NOMO-1 treated with DMSO at 0.1 percent for 48 hours (cell line): ENCODE measurements around the gene HEBP2.
"Not testable (repeated sequence)": the region's sequence is repeated elsewhere in the genome, so short reads cannot be mapped to it uniquely, and the experiment has no call there.

ENCODE experiments used
- DNase-seq: peaks from one replicate; lab custom pipeline; 2025; ENCODE audit not compliant: unreplicated experiment; lab: John Stamatoyannopoulos, UW

The HEBP2 gene

DNA sequence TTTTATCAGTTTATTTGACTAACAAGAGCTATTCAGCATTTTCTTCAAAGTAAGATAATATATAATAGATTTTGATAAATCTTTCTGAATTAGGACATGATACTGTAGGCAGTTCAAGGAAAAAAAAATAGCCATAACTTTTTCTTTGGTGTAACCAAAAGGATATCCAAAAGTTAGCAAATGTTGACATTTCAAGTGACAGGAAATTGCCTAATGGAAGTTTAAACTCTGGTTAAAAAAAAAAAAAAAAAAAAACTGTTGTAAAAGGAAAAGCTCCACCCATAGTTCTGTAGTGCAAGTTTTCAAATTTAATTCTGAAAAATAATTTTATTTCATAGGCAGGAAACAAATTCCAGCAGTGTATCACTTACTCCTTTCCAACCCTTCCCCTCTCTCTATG is 18.8 kb downstream of the HEBP2 start:
- peak; percentile 54 for DNase-seq

DNA sequence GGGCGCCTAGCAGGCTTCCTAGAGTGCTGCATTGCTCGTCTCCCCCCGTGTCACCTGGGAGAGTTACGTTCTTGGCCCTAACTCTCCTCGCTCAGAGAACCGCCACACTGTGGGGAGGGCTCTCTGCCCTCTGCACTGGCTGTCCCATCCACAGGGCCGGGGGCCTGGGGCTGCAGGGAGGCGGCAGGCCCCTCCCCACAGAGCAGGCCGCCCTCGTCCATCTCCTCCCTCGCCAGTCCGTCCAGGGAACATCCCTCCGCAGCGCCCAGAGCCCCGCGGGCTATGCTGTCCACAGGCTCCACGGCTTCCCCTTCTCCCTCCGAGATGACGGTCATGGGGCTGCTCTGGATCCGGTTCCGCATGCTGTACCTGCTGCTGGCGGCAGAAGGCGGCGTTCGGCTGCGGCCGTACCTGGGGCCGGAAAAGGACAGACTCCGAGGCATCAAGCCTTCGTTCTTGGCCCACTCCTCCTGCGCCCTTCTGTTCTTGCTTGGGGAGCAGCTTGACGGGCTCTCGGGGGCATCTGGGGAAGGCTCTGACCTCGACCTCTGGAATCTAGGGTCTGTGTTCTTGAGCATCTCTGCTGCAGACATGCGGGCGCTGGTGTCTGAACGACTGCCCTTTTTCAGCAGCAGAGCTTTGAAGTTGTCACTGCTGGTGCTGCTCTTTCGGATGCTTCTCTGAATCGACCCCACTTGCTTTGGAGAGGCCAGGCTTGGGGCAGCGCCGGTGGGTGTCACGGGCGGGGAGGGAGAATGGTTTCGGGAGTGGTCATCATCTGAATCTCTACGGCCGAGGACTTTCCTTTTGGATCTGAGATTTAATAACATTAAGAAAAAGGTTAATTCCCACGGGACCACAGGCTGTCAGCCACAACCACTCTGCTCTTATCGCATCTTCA is 20.2 kb downstream of the HEBP2 start:
- DNase-seq = no peak

DNA sequence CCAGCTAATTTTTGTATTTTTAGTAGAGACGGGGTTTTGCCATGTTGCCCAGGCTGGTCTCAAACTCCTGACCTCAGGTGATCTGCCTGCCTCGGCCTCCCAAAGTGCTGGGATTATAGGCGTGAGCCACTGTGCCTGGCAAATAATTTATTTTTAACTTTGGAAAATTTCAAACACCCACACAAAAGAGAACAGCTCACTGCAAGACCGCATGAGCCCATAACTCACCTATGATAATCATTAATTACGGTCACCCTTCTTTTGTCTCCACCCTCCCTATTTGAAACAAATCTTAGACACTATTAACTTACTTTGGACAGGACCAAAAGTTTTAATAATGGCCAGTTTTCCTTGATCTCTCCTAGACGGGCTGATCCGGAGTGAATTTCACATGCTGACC is 21.2 kb downstream of the HEBP2 start:
- not testable (repeated sequence) for DNase-seq

DNA sequence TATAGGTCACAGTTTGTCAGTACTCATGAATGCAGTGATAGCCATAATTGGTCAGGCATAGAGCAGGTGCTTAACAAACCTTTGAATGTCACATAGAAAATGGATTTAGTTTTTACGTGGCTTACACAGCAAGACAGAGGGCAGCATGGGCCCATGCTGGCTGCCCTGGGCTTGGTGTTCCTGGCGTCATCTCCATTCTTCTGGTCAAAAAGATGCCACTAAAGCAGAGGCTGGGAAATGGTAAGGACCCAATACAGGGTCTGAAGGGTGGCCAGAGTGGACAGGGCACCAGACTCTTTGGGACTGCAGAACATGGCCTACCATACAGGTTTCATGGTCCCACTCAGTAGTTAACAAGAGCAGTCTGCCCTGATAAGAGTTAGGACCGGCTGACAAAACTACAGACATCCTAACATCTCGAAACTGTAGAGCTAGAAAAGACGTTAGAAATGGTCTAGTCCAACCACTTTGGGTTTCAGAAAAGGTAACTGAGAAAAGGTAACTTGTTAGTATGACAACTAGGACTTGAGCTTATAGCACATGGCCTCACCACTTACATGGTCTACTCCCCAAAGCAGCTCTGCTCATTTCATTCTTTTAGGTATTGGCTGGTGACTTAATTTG is 22.6 kb downstream of the HEBP2 start:
- no peak for DNase-seq

DNA sequence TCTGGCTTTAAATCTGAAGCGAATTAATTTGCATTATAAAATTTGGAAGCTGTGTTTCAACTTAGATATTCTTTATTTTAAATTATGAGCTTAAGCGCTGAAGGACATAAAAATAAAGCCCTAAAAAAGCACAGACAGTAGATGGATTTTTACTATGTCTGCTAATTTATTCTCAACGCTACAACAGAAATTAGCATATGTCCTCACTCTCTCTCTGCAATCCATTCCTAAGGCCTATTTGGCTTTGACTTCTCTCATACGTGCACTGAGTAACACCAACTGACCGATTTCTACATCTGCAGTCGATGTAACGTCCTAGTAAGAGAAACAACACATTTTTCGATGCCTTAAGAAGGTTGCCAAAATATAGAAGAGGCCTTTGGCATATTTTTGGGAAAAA is 23.7 kb downstream of the HEBP2 start:
- no peak for DNase-seq

DNA sequence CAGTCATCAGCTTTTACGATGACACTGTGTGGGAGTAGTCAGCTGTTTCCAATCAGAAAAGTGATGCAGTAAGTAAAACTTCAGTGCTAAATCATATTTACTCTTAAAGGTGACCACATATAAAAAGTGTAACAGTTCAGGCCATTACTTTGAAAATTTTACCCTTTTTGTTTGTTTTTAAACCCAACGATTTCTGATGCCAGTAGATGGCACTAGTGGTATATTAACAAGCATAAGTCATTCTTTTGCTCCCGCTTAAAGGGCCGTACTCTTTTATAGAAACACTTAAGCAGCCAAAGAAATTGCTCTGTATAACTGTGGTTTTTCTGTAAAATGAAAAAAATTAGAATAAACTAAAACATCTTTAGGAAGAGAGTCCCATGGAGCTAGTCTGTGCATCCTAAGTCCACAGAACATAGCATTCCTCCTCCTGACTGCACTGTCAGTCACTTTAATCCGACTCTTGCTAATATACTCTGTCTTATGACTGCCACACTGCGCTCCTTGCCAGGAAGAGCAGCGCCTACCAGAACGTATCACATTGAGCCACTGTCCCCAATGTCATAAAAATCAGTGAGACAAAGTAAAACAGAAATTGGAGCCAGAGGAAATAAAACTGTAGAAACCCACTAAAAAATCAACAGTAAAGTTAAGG is 25.0 kb downstream of the HEBP2 start:
- peak; percentile 48 for DNase-seq

DNA sequence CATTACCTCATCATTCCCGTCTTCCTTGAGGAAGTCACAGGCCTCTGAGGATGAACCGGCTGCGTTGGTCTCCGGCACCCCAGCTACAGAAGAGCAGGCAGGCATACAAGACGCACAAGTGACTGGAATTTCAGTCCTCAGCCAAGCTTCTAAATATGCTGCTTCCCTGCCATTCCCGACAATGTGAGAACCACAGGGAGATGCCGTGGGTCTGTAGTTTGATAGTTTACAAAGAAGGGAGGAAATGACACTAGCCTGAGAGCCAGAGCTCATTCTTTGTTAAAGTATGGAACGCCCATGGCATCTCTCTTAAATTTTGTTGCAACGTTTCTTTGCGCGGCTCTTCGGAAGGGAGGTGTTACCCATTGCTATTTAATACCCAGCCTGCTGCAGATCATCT is 25.7 kb downstream of the HEBP2 start:
- no peak for DNase-seq

DNA sequence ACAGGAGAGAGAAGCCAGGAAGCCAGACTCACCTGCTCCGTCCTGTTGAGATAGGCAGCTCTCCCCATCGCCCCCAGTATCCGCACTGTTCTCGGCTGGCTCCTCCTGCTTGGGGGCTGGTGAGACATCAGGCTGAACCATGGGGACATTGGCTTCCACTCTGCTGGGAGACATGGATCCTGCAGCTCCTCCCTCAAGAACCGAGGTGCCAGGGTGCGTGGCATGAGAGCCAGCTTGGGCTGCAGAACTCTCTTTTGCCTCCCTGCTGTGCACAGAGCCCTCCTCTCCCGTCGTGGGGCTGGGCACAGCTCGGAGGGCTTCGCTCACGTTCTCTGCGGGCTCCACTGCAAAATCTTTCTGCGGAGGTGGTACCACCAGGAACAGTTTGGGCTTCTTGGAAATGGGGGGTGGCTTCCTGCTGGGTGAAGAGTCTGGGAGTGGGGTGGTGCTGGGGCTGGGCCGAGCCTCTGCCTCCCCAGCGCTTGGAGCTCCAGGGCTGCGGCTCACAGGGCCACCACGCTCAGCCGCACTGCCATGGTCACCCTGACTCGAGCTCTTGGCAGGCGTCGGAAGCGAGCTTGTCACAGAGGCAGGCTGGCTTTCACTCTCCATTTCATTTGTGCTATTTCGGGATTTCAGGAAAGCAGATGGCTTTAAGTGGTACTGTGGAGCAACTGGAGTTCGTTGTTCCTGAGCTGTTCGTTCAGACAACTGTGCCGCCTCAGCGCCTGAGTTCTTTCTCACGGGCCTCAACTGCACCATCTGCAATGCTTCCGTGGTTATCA is 26.5 kb downstream of the HEBP2 start:
- DNase-seq = no peak

DNA sequence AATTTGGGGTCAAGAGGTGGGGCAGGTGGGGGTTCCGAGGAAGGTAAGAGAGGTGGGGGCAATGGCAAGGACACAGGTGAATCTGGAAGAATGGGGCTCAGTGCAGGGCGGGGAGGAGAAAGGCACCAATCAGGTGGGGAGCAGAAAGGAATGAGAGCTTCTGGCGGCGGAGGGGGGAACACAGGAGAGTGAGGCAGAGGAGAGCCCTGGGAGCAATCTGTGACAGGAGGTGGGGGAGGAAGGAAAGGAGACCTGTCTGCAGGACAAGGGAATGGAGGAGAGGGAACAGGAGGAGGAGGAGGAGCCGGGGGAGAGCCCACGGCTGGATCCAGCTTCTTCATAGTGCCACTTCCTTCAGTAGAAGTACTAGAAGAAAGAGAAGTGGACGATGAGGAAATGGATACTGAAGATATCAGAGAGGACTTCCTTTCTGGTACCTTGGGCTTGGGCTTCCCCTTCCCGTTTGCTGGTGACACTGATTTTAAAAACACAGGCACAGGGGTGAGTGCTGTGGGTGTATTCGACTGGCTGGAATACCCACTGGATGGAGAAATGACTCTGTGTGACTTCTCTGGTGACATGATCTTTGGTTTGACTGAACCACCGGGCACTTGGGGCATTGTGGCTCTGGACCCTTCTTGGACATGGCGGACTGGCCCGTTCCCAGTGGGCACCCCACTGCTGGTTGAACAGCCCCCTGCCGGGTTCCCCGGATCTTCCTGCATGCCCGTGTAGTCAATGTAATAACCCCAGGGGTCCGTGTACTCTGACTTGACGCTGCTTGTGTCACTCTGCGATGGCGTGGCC is 27.4 kb downstream of the HEBP2 start:
- peak; percentile 79 for DNase-seq

DNA sequence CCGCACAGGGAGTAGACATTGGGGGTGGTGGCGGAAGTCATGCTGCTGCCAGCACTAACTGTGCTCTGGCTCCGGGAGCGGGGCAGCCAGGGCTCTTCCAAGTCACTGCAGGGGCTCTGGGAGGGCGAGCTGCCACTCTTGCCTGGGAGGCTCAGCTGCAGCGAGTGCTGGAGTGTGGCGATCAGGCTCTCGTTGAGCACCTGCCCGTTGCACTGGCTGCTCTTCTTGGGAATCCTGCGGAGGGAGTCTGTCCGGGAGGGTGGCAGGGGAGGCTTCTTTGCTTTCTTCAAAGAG is 28.0 kb downstream of the HEBP2 start:
- no peak for DNase-seq

DNA sequence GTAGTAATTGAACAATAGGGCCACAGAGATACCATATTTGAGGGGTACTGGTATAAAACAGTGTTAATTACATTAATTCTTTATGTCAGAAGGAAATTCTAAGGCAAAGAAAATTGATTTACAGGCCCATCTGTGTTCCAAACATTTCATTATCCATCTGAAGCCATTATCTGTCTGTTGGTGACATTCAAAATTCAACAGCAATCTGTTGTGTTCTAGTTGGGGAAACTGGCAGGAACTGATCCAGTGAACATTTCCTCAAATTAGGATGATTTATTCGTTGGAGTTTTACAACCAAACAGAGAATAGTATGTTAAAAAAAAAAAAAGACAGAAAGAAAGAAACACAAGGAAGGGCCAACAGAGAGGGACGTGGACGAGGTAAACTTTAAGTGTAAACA is 30.1 kb downstream of the HEBP2 start:
- no peak for DNase-seq

DNA sequence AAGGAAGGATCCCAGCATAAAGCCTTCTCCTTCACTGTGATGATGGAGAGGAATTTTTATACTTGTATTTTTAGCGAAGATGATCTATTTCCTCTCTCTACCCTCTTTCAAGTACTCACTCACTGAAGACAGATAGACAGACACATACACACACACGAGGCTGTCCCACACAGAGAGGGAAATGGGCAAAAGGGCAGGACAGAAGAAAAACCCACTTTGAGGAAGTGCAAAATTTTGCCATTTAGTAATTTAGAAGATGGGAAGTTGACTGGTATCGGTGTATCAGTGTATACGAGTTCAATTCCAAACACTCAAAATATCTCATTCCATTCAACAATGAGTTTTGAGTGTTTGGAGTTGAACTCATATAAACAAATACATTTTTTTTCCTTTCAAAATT is 30.9 kb downstream of the HEBP2 start:
- DNase-seq = peak; percentile 59

DNA sequence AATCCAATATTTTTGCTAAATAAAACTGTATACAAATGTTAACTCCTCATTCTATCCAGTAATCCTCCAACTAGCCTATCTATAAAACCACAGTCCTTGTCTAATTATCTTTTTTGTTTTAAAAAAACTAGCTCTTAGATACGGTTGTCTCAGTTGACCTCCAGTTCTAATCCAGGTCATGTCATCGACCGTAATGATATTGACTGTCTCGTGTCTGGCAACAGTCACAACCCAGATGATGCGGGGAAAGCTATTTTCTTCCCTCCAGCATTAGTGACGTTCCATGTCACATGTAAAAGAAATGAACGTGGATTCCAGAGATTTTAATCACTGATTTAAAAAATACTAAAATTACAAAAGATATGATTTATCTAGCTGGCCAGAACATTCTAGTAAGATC is 35.5 kb downstream of the HEBP2 start:
- no peak for DNase-seq

DNA sequence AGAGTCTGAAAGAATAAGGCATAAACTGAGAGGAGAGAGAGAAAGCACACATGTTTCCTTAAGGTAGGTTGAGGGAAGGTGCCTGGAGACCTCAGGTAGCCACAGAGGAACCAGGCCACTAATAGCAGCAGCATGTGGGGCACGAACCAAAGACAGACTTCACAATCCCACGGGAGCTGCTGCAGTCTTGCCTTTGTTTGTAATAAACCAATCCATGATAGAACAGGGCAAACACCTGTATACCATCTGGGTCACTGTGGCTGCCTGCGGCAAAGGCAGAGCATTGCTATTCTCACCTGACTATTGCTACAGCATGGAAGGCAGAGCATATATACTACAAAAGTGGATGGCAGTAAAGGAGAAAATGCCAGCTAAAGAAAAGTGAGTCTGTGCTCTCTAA is 36.3 kb downstream of the HEBP2 start:
- DNase-seq = no peak

DNA sequence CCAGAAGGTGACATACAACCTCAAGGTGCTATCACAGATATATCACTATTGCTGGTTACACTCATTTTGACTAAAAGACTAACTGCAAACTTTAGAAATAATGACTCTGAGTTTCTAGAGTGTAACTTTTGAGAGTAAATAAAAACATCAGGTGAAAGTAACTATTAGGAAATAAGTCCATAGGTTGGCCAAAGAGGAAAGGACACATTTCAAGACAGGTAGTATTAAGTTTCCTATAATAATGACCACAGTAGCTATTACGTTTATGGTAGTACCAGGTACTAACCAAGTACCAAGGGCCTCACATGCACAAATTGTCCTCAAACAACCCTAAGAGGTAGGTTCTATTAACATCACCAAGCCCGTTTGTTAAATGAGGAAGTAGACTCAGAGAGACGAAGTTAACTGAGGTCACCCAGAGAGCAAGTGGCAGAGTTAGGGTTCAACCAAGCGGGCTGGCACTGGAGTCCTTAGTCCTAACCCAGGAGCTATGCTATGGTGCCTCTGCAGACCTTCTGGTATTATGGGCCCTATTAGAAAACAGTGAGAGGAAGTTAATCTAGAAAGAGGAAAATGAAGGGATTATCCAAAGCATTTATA is 36.8 kb downstream of the HEBP2 start:
- peak; percentile 61 for DNase-seq

DNA sequence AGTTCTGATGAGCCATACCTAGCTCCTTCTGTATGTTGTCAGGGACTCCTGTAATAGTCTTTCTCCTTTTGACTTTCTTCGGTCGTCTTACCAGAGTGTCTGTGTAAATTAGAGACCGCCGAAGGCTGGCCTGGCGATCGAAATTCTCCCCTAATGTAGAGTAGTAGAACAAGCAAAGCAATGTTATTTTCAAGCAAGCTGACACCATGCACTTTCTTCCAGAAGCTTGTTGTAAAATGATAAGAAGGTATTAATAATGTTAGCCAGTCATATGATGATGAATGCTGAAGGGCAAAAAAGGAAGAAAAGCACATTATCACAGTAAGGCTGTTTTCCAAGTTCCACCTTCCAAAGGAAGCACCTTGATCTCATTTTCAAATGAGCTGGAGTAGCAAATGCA is 37.9 kb downstream of the HEBP2 start:
- no peak for DNase-seq

DNA sequence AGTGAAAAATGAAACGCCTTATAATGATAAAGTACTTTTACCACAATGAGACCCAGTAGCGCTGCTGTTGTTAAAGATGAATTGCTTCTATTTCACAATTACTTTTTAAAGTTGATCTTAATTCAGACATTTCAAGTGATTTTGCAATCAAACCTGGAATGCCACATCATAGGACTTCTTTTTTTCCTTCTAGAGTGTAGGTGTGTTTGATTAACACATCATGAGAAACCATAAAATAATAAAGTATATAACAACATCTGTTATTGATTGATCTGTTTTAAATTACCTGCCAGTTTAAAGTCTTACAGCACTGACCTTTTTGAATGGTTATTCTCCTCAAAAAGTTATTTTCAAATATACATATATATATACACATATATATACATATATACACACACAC is 38.6 kb downstream of the HEBP2 start:
- no peak for DNase-seq

DNA sequence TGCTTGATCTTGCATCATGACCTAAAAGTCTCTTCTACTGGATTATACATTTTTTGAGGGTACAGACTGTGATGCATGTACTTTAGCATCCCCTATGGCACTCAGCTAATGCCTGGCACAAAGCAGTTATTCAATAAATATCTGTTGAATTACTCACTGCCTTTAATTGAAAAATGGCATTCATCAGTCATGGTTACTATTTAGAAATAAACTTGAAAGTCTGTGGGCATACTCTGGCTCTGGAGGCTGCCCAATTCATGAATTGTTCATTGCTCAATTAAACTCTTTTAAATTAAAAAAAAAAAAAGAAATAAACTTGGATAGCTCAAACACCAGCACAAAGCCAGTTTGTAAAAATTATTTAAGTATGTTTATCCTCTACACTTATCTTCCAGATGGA is 40.0 kb downstream of the HEBP2 start:
- DNase-seq = no peak

DNA sequence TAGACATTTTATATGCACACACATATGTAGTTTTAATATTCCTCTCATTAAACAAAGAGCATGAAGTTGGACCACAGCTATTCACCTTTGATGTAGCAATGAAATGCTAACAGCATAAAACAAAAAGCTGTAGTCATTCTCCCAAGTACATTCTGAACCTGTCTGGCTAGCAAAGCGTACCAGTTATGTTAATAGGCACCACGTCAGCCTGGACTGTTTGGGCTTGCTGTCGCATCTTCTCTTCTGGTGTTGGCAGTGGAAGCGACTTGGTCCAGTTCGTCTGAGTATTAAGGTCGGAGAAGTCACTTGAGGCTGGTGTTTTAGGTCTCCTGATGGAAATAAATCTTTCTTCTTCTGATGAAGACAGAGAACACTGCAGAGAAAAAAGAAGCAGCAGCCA is 42.8 kb downstream of the HEBP2 start:
- DNase-seq = no peak

DNA sequence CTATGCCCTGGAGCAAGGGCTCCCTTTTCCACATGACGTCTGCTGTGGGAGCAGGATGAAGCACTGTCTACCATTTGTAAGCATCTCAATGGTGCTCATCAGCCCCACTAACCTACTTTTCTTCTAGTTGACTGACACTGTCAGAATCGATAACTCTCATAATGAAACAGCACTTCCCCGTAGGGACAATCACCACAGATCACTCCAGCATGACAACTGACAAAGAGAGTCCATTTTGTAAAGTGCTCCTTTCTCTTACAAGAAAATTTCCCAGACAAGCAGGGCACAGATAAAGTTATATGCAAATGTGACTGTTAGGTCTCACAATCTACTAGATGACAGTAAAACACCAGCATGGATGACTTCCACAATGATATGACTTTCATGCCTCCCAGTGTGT is 46.4 kb downstream of the HEBP2 start:
- DNase-seq = no peak
